ENCODE measurements around the gene LNP1. TPM values are rescaled to one million over a fixed set of nuclear protein-coding genes. Genes with fewer than 3 reads are reported as not detected.
"Not testable (repeated sequence)": the region's sequence is repeated elsewhere in the genome, so short reads cannot be mapped to it uniquely, and the experiment has no call there.

The LNP1 gene
- total RNA-seq, 1 donor from 2014 or later, result 2.4 TPM

- intact Hi-C loops (cut with micrococcal nuclease), result loop anchor here (10.0 kb wide), 1 partner anchor 276 kb away; no protein-coding TSS in a partner anchor
- Mint-ChIP-seq H3K36me3 (ENCODE audit: low read depth) (no peaks in the 10 kb centered on the region), H3K4me1 (no peaks in the 10 kb centered on the region), H3K27ac (no peak overlapping the region), H3K4me3 (no peak overlapping the region), H3K27me3 (peaks cover under 1% of the 10 kb centered on the region), H3K9me3 (peaks cover 9% of the 10 kb centered on the region)
- DNase-seq (no peak), ATAC-seq (ENCODE audit: low read depth) (no peak)
- no peak for TF ChIP-seq CTCF (IDR thresholded peaks at IDR 0.05)
- ChIA-PET POLR2A (no interaction called here), CTCF (no interaction called here)
Measured at GRCh38 chr3:100468676-100469075, 67.3 kb downstream of the LNP1 start.

- no peak for TF ChIP-seq CTCF (IDR thresholded peaks at IDR 0.05)
- DNase-seq (no peak), ATAC-seq (ENCODE audit: low read depth) (no peak)
- CTCF ChIA-PET, result no interaction called here
- Mint-ChIP-seq H3K4me1 (no peaks in the 10 kb centered on the region), H3K27ac (no peak overlapping the region), H3K4me3 (no peak overlapping the region), H3K9me3 (peaks cover 9% of the 10 kb centered on the region), H3K36me3 (ENCODE audit: low read depth) (no peaks in the 10 kb centered on the region), H3K27me3 (peaks cover 1% of the 10 kb centered on the region)
- POLR2A ChIA-PET, result no interaction called here
- intact Hi-C loops (cut with micrococcal nuclease), result no loop called here
Measured at GRCh38 chr3:100470951-100471350, 69.6 kb downstream of the LNP1 start.

GRCh38 chr3:100471444-100471843 lies 70.1 kb downstream of the LNP1 start:
- ChIA-PET CTCF (no interaction called here), POLR2A (no interaction called here)
- Mint-ChIP-seq H3K27ac (no peak overlapping the region), H3K4me1 (no peaks in the 10 kb centered on the region), H3K36me3 (ENCODE audit: low read depth) (no peaks in the 10 kb centered on the region), H3K4me3 (no peak overlapping the region), H3K27me3 (peaks cover 1% of the 10 kb centered on the region), H3K9me3 (peaks cover 9% of the 10 kb centered on the region)
- intact Hi-C loops (cut with micrococcal nuclease), result no loop called here
- ATAC-seq (ENCODE audit: low read depth) (no peak), DNase-seq (no peak)
- TF ChIP-seq CTCF (IDR thresholded peaks at IDR 0.05), result no peak

- H3K27me3 Mint-ChIP-seq; H3K9me3 Mint-ChIP-seq; DNase-seq; H3K27ac Mint-ChIP-seq; H3K4me3 Mint-ChIP-seq; intact Hi-C loops (cut with micrococcal nuclease); ATAC-seq (ENCODE audit: low read depth); H3K4me1 Mint-ChIP-seq; POLR2A ChIA-PET; H3K36me3 Mint-ChIP-seq (ENCODE audit: low read depth); CTCF ChIA-PET: not testable (repeated sequence)
Measured at GRCh38 chr3:100477851-100478360, 76.6 kb downstream of the LNP1 start.

GRCh38 chr3:100478521-100478920 lies 77.2 kb downstream of the LNP1 start:
- DNase-seq; ATAC-seq (ENCODE audit: low read depth); H3K27me3 Mint-ChIP-seq; H3K4me3 Mint-ChIP-seq; CTCF ChIA-PET; H3K4me1 Mint-ChIP-seq; H3K9me3 Mint-ChIP-seq; POLR2A ChIA-PET; intact Hi-C loops (cut with micrococcal nuclease); H3K27ac Mint-ChIP-seq; H3K36me3 Mint-ChIP-seq (ENCODE audit: low read depth): not testable (repeated sequence)

GRCh38 chr3:100480081-100480480 lies 78.7 kb downstream of the LNP1 start:
- H3K4me3 Mint-ChIP-seq, result no peak overlapping the region
- ATAC-seq (ENCODE audit: low read depth) (no peak), DNase-seq (no peak)
- TF ChIP-seq CTCF (IDR thresholded peaks at IDR 0.05), result no peak
- H3K36me3 Mint-ChIP-seq (ENCODE audit: low read depth), result no peaks in the 10 kb centered on the region
- ChIA-PET CTCF (no interaction called here), POLR2A (no interaction called here)
- H3K27me3 Mint-ChIP-seq, result peaks cover 8% of the 10 kb centered on the region
- intact Hi-C loops (cut with micrococcal nuclease), result no loop called here
- H3K9me3 Mint-ChIP-seq, result no peaks in the 10 kb centered on the region
- no peaks in the 10 kb centered on the region for H3K4me1 Mint-ChIP-seq
- no peak overlapping the region for H3K27ac Mint-ChIP-seq

Measured in activated B cell treated with CpG ODN at 0.5 μM for 24 hours (primary cell).